ENCODE data around the gene KLHDC7A.

Gene KLHDC7A

GRCh38 chr1:18473195-18473815, 7.4 kb upstream of the KLHDC7A start:
- no peak for DNase-seq

- no peak for DNase-seq
These were observed 6.1 kb upstream of the KLHDC7A start for GRCh38 chr1:18474559-18475175.

GRCh38 chr1:18475234-18475905, 5.4 kb upstream of the KLHDC7A start:
- no peak for DNase-seq

GRCh38 chr1:18479454-18479853, 1.3 kb upstream of the KLHDC7A start:
- no peak for DNase-seq

- DNase-seq = no peak
These were observed 625 bp downstream of the KLHDC7A start for GRCh38 chr1:18481190-18481920.

- DNase-seq = no peak
These were observed 1.4 kb downstream of the KLHDC7A start for GRCh38 chr1:18481921-18482701.

GRCh38 chr1:18482721-18483425, 2.1 kb downstream of the KLHDC7A start:
- DNase-seq = no peak

GRCh38 chr1:18484276-18484675, 3.5 kb downstream of the KLHDC7A start:
- no peak for DNase-seq

GRCh38 chr1:18484721-18485120, 4.0 kb downstream of the KLHDC7A start:
- no peak for DNase-seq

- DNase-seq = no peak
These were observed 4.5 kb downstream of the KLHDC7A start for GRCh38 chr1:18485227-18485626.

GRCh38 chr1:18486195-18486594, 5.5 kb downstream of the KLHDC7A start:
- DNase-seq = no peak

GRCh38 chr1:18489417-18490143, 8.8 kb downstream of the KLHDC7A start:
- DNase-seq = no peak

- no peak for DNase-seq
These were observed 10.4 kb downstream of the KLHDC7A start for GRCh38 chr1:18491168-18491567.

- no peak for DNase-seq
These were observed 13.6 kb downstream of the KLHDC7A start for GRCh38 chr1:18494304-18494703.

GRCh38 chr1:18495635-18496034, 14.9 kb downstream of the KLHDC7A start:
- no peak for DNase-seq

- DNase-seq = no peak
These were observed 15.3 kb downstream of the KLHDC7A start for GRCh38 chr1:18496056-18496455.

GRCh38 chr1:18496497-18497235, 15.9 kb downstream of the KLHDC7A start:
- no peak for DNase-seq

- no peak for DNase-seq
These were observed 21.1 kb downstream of the KLHDC7A start for GRCh38 chr1:18501833-18502232.

GRCh38 chr1:18504609-18505008, 23.9 kb downstream of the KLHDC7A start:
- DNase-seq = no peak

GRCh38 chr1:18505666-18506065, 24.9 kb downstream of the KLHDC7A start:
- no peak for DNase-seq

GRCh38 chr1:18508084-18508483, 27.4 kb downstream of the KLHDC7A start:
- DNase-seq = no peak

Data from hippocampal formation (tissue), 2 donors.